NCI-H524 treated with DMSO at 0.1 percent for 48 hours (cell line): Measurements from ENCODE around the gene CCR4.
"Not testable (repeated sequence)": the region's sequence is repeated elsewhere in the genome, so short reads cannot be mapped to it uniquely, and the experiment has no call there.

Source experiments
- DNase-seq: peaks from one replicate; lab custom pipeline; 2025; lab: John Stamatoyannopoulos, UW

Gene CCR4

GRCh38 chr3:32951410-32951811 lies at the start of gene CCR4:
TSS of gene CCR4 (plus strand) at chr3:32951644. CDS start at chr3:32953423, 1,779 bp downstream.
- no peak for DNase-seq

GRCh38 chr3:32902887-32903371 lies 48.5 kb upstream of the CCR4 start:
- DNase-seq, result peak; percentile 30

- DNase-seq, result no peak
Measured at GRCh38 chr3:32903953-32904352, 47.5 kb upstream of the CCR4 start.

DNA sequence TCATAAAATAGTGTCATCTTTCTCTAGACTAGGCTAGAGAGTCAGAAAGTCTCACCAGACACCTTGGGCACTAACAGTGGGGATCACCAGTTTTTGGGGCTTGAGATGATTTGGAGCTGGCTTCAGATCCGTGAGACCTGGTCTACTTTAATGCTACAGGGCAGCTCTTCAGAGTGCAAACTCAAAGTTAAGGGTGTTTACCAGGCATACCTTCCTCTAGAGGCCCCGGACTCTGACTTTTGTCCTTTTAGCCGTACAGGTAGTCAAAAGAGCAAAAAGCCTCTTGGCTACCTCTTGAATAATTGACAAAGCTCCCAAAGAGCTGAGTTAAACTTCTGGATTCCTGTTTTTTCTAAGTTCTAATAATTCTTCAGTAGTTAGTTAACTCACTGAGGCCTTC lies 41.4 kb upstream of the CCR4 start:
- no peak for DNase-seq

GRCh38 chr3:32910954-32911353 lies 40.5 kb upstream of the CCR4 start:
- DNase-seq, result no peak

DNA sequence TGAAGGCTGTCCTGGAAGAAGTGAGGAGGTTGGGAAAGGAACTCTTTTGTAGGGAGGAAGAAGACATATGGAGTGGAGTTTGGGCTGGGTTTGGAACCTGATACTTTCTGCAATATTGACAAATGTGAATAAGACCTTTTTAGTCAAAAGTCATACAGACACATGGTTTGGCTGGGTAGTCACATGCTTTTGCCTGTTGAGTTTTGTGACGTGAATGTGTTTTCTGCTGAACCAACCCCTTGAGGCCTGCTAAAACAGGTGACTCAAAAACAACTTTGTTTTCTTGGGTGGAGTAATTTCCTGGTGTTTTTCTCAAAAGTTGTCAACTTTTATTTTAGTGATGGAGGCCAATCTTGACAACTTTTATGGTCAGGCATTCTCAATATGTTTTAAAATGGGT lies 39.4 kb upstream of the CCR4 start:
- DNase-seq, result no peak

GRCh38 chr3:32913790-32914446 lies 37.5 kb upstream of the CCR4 start:
- no peak for DNase-seq

- no peak for DNase-seq
Measured at GRCh38 chr3:32919920-32920319, 31.5 kb upstream of the CCR4 start.

DNA sequence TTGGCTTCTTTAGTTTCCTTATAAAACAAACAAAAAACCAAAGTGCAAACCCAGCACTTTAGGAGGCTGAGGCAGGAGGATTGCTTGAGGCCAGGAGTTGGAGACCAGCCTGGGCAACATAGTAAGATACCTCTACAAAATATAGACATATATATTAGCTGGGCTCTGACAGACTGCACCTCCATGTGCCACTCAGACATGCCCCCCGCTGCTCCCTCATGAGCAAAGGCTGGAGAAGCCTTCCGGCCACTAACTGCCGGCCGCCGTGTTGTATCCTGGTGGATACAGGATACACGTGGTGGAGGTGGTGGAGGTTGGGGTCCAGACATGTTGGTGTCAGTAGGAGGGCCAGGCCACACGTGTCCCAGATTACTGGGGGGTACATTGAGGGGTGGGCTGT lies 29.4 kb upstream of the CCR4 start:
- no peak for DNase-seq

DNA sequence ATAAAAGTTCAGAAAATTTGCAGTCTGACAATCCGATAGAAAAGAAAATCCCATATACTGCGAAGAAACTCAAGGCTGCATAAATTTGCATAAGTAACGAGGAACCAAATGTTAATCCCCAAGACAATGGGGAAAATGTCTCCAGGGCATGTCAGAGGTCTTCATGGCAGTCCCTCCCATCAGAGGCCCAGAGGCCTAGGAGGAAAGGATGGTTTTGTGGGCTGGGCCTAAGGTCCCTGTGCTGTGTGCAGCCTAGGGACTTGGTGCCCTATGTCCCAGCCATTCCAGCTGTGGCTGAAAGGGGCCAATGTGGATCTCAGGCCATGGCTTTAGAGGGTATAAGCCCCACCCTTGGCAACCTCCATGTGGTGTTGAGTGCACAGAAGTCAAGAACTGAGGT lies 21.3 kb upstream of the CCR4 start:
- no peak for DNase-seq

- DNase-seq, result not testable (repeated sequence)
Measured at GRCh38 chr3:32931273-32931672, 20.2 kb upstream of the CCR4 start.

DNA sequence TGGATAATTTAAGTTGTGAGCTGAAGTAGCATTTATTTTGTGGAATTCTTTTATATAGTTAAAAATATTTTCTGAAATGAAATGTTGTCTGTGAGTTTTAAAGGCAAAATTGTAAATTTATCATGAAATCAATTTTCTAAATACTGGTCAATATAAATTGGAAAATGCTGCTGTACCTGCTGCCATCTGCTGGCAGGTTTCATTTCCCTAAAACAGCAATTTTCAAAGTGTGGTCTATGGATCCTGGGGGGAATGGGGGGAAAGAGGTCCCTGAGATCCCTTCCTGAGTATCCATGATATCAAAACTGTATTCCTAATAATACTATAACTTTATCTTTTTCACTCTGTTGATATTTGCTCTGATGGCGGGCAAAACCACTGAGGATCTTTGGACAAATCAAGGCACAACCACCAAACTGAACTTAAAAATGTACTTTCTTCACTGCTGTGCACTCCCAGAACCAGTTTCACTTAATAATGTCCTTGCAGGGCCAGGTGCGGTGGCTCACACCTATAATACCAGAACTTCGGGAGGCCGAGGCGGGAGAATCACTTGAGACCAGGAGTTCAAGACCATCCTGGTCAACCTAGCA lies 17.2 kb upstream of the CCR4 start:
- no peak for DNase-seq

DNA sequence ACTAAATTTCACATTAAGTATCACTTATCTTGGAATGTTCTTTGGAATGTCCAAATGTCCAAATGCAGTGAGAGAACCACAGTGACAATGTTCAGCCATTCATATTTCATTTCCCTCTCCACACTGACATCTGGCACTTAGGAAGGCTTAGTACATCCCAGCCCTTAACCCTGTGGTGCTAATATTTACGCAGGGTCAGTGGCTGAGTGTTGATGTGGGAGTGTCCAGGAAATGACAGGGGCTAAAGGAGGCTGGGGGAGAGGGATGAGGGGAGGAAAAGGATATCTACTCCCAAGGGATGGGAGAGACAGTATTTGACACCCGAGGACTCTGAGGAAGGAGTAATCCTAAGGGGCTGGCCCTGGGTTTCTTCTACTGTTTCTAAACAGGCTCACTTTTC lies 14.1 kb upstream of the CCR4 start:
- DNase-seq, result peak; percentile 55

- DNase-seq, result not testable (repeated sequence)
Measured at GRCh38 chr3:32939531-32940284, 11.7 kb upstream of the CCR4 start.

DNA sequence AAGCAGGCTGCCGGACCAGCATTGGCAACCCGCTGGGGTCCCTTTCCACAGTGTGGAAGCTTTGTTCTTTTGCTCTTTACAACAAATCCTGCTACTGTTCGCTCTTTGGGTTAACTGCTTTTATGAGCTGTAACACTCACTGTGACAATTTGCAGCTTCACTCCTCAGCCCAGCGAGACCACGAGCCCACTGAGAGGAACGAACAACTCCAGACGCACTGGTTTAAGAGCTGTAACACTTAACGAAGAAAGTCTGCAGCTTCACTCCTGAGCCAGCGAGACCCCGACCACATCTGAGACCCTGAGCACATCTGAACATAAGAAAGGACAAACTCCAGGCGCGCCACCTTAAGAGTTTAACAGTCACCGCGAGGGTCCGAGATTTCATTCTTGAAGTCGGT lies 10.7 kb upstream of the CCR4 start:
- DNase-seq, result no peak

DNA sequence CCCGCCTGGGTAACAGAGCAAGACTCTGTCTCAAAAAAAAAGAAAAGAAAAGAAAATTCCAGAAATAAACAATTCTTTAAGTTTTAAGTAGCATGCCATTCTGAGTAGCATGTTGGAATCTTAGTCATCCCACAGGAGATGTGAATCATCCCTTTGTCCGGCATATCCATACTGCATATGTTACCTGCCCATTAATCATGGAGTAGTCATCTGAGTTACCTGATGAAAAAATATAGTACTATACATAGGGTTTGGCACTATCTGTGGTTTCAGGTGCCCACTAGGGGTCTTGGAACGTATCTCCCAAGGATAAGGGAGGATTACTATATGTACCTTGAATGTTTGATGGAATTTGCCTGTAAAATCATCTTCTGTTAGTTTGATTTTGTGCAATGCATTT lies 6.3 kb upstream of the CCR4 start:
- no peak for DNase-seq

- DNase-seq, result not testable (repeated sequence)
Measured at GRCh38 chr3:32945598-32945997, 5.8 kb upstream of the CCR4 start.

- DNase-seq, result no peak
Measured at GRCh38 chr3:32946973-32947788, 4.3 kb upstream of the CCR4 start.

DNA sequence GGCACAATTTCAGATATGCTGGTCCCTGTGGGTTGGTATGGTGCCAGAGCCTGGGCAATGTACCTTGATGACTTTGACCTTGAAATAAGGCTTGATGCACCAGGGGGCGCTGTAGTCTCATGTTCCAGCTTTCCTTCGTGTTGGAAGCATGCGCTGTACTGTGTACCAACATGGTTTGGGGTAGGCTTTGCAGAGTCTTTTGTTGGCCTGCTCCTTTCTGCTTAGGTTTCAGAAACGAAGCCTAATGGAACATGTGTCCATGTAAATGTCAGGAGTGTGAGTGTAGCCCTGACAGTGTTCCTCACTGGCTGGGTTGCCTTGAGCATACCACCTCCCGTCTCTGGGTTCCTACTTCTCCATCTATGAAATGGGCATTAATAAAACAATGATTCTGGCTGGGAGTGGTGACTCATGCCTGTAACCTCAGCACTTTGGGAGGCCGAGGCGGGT lies 3.6 kb upstream of the CCR4 start:
- peak; percentile 45 for DNase-seq

DNA sequence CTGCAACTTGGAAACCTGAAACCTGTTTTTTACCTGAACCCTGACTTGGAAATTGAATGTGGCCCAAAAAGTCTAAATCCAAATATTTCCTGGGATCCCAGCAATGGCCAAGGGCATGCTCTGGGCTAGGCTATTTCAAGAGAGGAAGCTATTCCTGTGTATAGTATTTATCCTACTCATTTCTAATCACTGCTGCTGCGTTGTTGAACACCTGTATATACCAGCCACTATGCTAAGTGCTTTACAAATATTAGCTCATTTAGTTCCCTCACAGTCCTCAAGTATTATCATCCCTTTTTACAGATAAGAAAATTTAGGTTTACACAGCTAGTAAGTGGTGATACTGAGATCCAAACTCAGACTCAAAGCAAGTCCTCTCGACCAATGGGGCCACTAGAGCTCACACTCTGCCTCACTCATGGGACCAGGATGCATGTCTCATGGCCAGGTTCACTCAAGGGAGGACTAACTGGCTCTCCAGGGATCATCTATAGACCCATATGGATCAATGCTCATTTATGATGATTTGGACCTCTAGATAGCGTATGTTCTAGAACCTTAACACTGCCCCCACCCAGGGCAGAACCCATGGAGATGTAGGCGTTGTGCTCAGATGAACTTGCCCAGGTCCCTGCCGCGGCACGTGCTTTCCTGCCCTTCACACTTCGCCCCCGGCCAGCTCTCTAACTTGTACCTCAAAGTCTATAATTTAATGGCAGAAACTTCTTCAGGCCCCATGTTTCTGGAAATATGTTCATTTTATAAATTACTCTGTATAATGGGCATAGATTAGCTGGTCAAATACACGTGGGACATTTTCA lies 2.6 kb upstream of the CCR4 start:
- DNase-seq, result no peak

DNA sequence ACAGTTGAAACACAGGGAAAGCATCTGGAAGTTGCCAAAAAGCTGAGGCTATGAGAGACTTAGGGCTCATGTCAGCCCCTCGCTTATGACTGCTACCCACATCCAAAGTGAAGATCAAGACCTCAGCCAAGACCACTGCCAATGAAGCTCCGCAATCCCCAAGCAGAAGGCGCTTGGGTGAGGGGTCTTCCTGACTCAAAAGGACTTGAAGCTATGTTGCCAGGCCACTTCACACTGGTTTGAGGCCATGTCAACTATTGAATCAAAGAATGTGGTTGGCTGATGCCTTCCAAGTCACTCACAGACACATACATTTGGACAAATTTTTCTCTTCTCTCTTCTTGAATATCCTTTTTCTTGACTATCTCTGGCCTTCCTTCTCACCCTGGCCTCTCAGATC lies 928 bp upstream of the CCR4 start:
- DNase-seq, result no peak
